Right renal pelvis (tissue), 4 donors: ENCODE measurements around the gene C2CD5. TPM values are rescaled to one million over a fixed set of nuclear protein-coding genes. Genes with fewer than 3 reads are reported as not detected.
A peak's percentile ranks its signal among the peaks of the same experiment; 100 is the strongest.
"Not testable (repeated sequence)": the region's sequence is repeated elsewhere in the genome, so short reads cannot be mapped to it uniquely, and the experiment has no call there.

ENCODE experiments used
- DNase-seq, 4 donors: peaks; one replicate each; pipeline ENCODE4 v3.0.0-alpha.2; 2013; ENCODE audit warnings: low read depth in 4 of 4, low spot score in 3 of 4, missing footprints in 1 of 4
- polyA plus RNA-seq, 4 donors: library from polyadenylated mRNA; unstranded; fragments of 120-200 nt; gene quantifications; one replicate each; pipeline ENCODE4 v1.2.1, GENCODE V29; 2013; ENCODE audit not compliant: insufficient read length in 4 of 4

Gene C2CD5, protein sequence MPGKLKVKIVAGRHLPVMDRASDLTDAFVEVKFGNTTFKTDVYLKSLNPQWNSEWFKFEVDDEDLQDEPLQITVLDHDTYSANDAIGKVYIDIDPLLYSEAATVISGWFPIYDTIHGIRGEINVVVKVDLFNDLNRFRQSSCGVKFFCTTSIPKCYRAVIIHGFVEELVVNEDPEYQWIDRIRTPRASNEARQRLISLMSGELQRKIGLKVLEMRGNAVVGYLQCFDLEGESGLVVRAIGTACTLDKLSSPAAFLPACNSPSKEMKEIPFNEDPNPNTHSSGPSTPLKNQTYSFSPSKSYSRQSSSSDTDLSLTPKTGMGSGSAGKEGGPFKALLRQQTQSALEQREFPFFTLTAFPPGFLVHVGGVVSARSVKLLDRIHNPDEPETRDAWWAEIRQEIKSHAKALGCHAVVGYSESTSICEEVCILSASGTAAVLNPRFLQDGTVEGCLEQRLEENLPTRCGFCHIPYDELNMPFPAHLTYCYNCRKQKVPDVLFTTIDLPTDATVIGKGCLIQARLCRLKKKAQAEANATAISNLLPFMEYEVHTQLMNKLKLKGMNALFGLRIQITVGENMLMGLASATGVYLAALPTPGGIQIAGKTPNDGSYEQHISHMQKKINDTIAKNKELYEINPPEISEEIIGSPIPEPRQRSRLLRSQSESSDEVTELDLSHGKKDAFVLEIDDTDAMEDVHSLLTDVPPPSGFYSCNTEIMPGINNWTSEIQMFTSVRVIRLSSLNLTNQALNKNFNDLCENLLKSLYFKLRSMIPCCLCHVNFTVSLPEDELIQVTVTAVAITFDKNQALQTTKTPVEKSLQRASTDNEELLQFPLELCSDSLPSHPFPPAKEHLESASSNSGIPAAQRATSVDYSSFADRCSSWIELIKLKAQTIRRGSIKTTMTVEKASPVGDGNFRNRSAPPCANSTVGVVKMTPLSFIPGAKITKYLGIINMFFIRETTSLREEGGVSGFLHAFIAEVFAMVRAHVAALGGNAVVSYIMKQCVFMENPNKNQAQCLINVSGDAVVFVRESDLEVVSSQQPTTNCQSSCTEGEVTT
- polyA plus RNA-seq: 10 to 100 TPM; 67.0 to 93.1 (median 79.2) TPM

DNA sequence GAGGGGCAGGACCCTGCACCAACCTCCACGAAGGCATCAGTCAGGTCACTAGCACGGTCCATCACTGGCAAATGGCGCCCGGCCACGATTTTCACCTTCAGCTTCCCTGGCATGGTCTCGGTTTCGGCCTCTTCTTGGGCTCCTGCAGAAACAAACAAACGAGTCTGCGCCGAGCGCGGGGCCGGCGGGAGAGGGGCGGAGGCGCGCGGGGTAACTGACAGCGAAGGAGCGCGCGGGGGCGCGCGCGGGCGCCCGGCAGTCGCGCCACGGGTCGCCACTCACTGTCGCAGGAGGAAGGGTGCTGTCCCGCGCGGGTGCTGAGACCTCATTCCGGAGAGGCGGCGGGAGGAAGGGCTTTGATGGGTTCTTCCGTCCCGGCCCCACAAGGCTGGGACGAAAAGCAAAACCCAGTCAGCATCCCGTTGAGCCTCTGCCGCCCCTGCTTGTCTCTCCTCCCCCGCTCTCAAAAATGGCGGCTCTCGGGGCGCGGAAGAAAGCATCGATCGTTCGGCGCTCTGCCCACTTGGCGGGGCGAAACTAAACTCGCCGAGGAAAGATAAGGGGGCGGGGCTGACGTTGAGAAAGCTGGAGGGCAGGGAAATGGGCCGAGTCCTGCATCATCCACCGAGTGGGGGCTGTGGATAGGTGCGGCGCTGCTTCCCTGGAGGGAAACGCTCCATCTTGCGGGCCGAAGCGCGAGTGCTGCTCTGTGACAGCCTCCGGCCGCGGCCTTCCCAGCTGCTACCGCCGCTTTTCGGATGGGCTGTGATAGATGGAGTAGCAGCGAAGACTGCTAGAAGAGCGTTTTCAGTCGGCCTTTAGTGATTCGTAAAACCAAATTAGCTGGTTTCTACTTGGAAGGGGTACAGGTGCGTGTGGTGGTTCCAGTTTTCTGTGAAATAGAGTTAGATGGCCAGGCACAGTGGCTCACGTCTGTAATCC lies at the start of gene C2CD5:
Gene C2CD5, minus strand, starts transcription at position 505 of the 942 bp plus-strand sequence. Its CDS starts 392 bp downstream, at position 113.
- peak; percentile 96 to 98 (median 97) for DNase-seq

DNA sequence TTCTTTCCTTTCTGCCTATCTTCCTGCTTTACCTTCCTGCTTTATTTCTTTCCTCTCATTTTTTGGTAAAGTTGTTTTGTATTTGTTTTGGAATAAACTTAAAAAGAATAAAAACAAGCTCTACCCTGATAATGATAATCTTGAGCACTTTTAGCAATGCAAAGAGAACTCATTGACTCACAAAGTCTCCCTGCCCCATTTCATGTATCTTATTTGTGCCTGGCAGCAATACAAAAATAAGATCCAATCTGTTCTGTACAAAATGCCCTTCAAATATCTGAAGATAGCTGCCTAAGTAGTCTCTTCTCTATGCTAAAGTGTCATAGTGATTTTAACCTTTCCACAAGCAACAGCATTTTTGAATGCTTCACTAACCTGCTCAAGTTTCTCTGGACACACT lies 49.5 kb upstream of the C2CD5 start:
- DNase-seq: no peak

DNA sequence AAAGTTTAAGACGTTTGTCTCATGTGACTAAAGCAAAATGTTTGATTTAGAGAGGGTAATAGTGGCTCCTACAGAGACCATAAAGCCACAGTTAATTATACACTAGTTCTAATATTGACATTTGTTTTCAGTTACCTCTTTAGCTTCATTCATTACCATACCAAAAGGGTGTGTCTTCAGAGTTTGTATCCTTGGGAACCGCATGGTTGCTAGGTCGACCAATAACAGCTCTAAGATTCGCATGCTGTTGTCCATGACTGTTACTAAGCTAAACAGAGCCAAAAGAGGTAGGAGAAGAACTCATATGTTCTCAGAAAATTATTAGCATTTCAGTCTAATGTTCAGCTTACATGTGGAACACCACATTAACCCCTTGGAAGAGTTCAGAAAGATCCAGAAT lies 44.5 kb upstream of the C2CD5 start:
- DNase-seq: no peak

DNA sequence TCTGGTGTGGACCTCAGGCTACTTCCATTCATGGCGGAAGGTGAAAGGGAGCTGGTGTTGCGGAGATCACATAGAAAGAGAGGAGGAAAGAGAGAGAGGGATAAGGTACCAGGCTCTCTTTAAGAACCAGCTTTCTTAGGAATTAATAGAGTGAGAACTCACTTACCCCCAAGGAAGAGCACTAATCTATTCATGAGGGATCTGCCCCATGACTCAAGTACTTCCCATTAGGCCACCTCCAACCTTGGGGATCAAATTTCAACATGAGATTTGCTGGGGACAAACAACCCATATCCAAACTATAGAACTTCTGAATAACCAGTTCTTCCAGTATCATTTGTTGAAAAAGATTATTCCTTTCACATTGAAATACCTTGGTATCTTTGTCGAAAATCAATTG lies 34.0 kb upstream of the C2CD5 start:
- no peak for DNase-seq

DNA sequence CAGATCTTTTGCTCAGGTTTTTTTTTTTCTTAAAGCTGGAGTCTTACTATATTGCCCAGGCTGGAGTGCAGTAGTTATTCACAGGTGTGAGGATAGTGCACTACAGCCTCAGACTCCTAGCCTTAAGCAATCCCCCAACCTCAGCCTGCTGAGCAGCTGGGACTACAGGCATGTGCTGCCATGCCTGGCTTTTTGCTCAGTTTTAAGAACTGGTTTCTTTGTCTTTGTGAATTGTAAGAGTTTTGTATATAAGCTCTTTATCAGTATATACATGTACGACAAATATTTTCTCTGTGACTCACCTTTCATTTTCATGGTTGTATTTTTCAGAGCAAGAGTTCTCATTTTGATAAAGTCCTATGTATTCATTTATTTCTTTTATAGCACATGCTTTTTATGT lies 33.3 kb upstream of the C2CD5 start:
- no peak for DNase-seq

DNA sequence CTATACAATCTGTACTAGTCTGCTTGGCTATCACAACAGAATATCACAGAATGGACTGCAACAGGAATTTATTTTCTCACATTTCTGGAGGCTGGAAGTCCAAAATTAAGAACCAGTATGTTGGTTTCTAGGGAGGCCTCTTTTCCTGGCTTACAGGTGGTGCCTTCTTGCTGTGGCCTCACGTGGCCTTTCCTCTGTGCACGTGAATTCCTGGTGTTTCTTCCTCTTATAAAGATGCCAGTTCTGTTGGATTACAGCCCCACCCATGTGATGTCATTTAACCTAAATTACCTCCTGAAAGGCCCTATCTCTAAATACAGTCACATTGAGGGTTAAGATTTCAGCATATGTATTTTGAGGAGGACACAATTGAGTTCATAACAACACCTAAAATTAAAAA lies 32.1 kb upstream of the C2CD5 start:
- DNase-seq: no peak

DNA sequence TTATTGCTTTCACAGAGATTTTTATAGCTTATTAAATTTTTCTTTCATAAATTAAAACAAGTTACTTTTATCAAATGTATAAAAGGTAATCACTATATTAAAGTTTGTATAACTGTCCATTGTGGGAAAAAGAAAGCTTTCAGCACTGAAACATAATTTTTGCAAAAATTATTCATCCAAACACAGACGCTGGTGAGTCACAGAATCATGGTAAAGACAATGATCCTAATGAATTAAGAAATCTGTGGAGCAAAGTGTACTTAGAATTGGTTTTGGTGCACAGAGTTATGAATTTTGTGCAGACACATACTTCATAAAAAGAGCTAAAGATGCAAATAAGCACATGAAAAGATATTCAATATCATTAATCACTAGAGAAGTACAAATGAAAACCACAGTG lies 31.7 kb upstream of the C2CD5 start:
- DNase-seq: no peak

DNA sequence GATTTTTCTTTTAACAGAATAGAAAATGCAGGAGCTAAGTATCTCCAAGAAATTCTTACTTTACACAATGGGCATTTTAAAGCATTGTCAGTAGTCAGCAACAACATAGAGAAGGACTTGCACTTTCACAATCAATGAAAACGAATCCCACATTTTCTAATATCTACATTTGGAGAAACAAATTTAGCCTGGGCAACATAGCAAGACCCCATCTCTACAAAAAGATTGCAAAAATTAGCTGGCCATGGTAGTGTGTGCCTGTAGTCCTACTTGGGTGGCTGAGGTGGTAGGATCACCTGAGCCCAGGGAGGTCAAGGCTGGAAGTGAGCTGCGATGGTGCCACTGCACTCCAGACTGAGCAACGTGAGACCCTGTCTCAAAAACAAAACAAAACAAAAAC lies 30.6 kb upstream of the C2CD5 start:
- no peak for DNase-seq

DNA sequence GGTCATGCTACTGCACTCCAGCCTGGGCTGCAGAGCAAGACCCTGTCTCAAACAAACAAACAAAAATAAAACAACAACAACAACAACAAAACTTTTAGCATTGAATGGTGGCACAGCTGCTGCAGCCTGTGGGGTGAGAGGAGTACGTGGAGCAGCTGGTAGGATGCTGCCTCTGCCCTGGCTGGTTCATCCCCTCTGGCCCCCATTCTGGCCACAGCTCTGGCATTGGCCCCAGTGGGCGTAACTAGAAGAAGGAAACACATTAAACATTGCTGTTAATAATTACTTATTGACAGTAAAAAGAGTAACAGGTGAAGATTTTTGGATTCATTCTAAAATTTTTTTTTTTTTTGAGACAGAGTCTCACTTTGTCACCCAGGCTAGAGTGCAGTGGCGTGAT lies 28.8 kb upstream of the C2CD5 start:
- DNase-seq: no peak

DNA sequence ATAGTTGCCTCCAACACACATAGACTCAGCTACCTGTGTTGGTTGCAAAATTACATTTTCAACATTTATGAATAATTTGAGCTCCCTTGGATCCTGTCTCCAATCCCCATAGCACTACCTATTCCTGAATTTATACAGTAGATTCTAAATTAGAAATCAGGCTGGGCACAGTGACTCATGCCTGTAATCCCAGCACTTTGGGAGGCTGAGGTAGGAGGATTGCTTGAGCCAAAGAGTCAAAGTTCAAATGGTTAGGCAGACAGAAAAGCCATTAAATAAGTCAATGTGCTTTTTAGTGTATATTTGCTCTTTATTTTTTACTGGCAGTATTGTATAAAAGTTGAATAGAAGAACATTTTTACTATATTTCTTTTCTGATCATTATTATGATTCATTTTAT lies 24.9 kb upstream of the C2CD5 start:
- no peak for DNase-seq

DNA sequence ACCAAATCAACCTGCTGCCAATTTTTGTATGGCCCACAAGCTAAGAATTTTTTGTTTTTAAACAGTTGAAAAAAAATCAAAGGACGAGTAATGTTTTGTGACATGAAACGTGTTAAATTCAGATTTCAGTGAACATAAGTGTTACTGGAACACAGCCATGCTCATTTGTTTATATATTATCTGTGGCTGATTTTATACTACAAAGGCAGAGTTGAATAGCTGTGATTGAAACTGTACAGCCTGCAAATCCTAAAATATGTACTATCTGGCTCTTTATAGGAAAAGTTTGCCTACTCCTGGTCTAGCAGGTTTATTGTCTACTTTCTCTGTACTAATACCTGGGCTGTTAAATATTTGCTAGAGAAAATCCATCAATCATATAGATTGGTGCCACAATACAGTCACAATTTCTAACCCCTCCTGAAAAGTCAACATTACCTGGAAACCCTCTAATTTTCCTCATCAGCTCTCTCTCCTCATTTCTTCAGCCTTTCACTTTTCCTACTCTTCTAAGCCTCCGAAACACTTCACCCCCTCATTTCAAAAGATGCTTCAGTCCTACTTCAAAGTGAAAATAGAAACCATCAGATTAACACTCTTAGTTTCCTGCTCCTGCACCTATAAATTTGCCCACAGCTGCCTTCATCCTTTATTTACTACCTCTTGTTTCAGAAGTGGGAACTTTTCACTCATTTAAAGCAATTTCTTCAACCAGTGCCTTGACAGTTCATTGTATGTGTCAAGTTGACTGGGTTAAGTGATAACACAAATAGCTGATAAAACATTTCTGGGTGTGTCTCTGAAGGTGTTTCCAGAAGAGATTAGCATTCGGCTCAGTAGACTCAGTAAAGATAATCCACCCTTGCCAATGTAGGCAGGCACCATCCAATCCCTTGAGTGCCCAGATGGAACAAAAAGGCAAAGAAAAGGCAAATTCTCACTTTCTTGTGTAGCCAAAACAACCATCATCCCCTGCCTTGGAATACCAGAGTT lies 18.0 kb upstream of the C2CD5 start:
- DNase-seq: no peak

DNA sequence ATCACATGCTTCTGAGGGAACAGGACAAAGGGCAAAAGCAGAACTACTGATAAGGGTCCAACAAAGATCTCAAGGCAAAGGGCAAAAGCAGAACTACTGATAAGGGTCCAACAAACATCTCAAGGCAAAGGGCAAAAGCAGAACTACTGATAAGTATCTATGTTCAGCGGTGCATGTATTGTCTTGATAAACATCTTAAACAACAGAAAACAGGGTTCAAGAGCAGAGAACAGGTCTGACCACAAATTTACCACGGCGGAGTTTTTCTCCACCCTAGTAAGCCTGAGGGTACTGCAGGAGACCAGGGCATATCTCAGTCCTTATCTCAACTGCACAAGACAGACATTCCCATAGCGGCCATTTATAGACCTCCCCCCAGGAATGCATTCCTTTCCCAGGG lies 10.4 kb upstream of the C2CD5 start:
- DNase-seq: not testable (repeated sequence)

DNA sequence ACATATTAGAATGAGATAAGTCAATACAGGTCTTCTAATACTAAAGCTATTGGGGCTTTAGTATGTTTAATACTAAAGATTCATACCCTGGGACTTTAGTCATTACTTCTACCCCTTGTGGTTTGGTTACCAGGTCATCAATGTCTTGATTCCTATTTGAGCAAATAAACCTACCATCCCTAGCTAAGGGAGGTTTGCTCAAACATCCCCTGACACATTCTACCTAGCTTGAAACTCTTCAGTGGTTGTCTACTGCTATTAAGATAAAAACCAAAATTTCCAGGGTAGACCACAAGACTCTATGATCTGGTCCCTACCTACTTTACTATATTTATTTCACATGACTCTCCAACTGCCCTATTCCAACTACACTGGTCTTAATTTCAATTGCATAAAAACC lies 7.3 kb upstream of the C2CD5 start:
- DNase-seq: no peak

DNA sequence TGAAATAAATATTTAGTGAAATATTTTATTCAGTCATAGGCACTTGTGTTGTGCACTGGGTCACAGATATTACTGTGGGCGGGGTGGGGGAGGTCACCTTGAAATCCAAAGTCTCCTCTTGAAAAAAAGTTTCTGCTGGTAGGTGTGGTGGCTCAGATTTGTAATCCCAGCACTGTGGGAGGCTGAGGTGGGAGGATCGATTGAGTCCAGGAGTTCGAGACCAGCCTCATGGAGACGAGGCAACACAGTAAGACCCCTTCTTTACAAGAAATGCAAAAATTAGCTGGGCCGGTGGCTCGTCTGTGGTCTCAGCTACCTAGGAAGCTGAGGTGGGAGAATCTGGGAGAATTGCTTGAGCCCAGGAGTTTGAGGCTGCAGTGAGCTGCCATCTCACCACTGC lies 913 bp upstream of the C2CD5 start:
- DNase-seq: no peak

DNA sequence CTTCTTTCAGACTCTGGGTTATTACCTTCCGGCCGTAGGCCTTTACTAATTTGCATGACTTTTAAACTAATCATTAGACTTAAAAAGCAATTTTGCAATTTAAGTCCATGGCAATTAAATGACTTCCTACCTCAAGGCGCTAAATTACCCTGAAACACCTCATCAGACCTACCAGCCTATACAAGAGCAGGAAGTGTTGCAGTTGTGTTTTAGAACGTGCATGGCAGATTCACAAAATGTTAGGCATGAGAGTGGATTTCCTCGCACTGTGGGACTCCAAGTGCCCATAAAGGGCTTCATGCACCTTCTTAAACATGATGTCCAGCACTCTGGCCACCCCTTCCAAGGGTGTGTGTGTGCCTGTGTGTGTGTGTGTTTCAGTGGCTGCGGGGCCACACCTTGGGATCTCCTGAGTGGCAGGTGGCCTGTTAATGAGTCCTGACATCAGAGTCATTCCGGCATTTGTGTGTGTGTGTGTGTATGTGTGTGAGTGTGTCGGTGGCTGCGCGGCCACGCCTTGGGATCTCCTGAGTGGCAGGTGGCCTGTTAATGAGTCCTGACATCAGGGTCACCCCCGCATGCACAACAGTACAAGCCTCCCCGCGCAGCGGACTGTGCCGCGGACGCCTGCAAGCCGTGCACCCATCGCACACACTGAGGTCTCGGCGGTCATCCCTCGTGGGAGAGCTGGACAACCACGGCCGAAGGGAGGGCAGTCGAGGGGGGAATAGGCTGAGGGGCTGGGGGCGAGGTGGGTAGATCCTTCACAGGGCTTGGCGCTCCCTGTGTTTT lies 900 bp downstream of the C2CD5 start:
- peak; percentile 42 to 56 (median 54) for DNase-seq

DNA sequence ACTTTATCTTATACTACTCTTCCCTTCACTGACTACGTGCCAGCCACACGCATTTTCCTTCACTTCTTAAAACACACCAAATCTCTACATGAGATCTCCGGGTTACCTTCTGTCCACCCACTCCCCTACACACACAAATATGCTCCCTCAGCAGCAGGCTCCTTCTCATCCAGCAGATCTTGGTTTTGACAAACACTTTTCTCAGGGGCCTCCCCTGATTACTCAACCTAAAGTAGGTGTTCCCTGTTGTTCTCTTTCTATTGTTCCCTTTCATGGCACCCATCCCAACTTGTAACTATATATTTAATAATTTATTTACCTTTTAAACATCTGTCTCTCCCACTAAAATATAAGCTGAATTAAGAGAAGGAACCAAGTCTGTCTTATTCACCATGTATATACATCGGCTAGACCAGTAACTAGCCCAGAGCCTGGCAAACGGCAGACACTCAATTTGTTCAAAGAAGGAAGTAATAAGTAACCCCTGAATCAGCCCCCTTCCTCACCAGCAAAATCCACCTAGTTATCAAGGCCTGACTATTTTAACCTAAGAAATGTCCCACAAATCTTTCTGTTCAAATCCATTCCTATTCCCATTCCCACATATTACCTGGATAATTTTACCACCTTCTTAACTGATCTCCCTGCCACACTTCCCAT lies 2.7 kb downstream of the C2CD5 start:
- DNase-seq: no peak

DNA sequence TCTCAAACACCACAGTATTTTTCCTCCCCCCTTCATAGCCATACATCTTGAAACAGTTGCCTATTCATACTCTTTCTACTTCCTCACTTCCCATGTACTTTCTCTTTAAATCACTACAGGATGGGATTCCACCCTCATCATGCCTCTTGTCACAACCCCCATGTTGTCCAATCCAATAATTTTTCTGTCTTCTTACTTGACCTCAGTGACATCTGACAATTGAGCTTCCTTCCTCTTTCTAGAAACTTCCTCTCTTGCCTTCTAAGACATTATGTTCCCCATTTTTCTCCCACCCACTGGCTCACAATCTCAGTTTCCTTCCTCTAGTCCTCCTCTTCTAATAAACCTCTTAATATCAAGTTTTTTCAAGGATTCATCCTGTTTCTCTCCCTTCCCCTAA lies 5.3 kb downstream of the C2CD5 start:
- DNase-seq: no peak

DNA sequence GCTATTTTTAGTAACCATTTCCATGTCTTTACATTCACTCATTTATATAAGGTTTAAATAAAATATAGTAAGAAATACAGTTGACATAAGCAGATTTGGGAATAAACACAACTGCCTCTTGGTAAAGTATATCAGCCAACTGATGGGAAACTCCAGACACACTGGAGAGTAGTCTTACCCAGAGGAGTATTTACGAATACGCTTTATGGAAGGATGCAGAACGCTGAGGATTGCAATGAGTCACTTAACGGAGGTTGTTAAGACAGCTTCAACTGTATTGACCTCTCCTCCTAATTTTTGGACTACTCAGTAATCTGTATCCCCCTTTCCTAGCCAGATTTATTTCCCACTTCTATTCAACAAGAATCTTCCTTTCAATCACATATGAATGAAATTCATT lies 6.0 kb downstream of the C2CD5 start:
- no peak for DNase-seq
